GM19468 (cell line): ENCODE measurements around the gene DPP4.

Experiments
- ATAC-seq: cut with Tn5 transposase; IDR thresholded peaks from one replicate; pipeline ENCODE4 v1.9.1; 2021; ENCODE audit warnings: mild to moderate bottlenecking, moderate library complexity, moderate number of reproducible peaks; ENCODE audit not compliant: unreplicated experiment; ENCODE audit errors: extremely low read depth

Gene DPP4

GRCh38 chr2:162025121-162025911, 48.7 kb downstream of the DPP4 start:
- ATAC-seq, result no peak

- no peak for ATAC-seq
Observed at GRCh38 chr2:162022290-162022945, 51.6 kb downstream of the DPP4 start.

GRCh38 chr2:162021516-162022058, 52.4 kb downstream of the DPP4 start:
- ATAC-seq, result no peak

DNA sequence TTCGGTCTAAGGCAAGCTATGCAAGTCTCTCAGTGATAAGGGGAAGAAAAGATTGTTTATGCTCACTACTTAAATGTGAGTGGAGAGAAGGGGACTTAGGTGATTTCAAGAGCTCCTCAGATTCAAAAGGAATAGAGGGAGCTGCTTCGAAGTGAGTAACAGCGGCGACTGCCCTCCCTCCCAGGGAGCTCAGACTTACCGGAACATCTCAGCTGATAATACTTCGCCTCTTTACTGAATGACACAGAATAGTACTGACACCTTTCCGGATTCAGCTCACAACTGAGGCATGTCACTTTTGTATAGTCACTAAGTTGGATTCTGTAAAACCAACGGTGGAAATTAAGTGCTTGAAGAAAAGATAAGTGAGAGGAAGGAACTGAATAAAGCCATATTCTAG, 55.5 kb downstream of the DPP4 start:
- no peak for ATAC-seq

DNA sequence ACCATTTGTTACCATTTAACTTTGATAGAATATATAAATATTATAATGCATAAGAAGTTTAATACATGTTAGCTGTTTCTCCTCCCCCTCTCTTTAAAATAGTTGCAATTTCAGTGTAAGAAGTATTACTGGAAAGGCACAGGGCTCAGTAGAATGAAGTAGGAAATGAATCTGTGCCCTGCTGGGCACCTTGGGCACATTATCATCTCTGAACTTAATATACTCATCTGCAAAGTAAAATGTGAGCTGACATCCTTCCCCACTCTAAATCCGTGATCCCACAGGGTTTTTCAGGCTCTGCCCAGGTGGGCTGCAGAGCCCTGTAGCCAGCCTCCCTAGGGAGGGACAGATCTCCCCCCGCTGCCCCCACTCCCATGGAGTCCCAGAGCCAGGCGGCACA, 56.8 kb downstream of the DPP4 start:
- ATAC-seq, result no peak

- no peak for ATAC-seq
Observed at GRCh38 chr2:162016080-162016479, 57.9 kb downstream of the DPP4 start.

DNA sequence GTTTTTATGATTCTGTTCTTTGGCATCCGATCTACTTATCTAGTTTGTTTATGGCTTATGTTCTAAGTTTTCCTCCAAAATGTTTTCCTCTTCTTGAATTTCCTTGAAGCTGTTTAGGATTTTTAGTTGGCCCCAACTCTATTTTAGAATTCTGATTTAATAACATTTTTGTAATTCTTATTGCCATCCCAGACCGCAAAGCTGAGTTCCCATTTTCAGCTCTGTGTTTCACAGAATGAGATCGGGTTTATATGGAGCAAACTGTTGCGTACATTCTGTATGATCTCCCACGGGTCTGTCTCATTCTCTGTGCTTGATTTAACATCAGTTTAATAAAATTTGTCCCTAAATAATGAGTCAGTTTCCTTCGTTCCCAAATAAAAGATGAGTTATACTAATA, 59.3 kb downstream of the DPP4 start:
- ATAC-seq, result no peak

GRCh38 chr2:162013514-162014475, 60.2 kb downstream of the DPP4 start:
- ATAC-seq, result no peak

GRCh38 chr2:162012565-162013058, 61.4 kb downstream of the DPP4 start:
- ATAC-seq, result no peak

DNA sequence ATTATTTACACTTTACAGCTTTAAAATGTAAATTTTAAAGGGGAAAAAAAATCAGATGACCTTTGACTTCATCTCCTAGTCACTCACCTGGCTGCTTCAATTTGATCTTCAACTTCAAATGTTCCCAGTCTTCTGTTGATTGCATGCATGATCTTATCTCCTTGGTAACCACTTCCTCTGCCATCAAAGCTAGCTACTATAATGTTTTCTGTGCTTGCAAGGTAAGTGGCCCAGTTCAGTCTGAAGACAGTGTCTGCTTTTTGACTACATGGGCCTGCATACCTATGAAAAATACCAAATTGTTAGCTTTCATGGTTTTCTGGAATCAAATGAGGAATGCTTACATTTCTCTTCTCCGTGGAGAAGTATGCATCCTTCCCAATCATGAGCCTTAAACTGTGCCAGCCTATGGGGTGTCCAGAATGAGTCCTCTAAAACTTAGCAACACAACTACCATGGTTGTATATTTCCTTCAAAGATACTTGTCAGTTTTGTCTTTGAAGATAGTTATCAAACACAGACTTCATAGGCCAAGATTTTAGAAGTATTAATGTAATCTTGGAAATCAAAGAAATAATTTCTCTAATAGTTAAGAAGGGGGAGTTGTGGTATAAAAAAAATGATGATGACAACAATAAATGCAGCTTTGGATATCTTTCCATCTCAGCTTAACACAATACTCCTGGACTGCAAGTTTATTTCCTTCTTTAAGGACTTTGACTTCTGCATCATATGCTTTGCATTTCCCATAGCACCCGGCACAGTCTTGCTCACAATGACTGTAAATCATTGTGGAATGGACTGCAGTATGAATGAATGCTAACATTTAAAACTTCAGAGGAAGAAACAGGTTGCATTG, 62.1 kb downstream of the DPP4 start:
- ATAC-seq, result no peak

GRCh38 chr2:162009543-162009942, 64.5 kb downstream of the DPP4 start:
- ATAC-seq, result no peak

- ATAC-seq, result no peak
Observed at GRCh38 chr2:162007447-162008040, 66.5 kb downstream of the DPP4 start.

DNA sequence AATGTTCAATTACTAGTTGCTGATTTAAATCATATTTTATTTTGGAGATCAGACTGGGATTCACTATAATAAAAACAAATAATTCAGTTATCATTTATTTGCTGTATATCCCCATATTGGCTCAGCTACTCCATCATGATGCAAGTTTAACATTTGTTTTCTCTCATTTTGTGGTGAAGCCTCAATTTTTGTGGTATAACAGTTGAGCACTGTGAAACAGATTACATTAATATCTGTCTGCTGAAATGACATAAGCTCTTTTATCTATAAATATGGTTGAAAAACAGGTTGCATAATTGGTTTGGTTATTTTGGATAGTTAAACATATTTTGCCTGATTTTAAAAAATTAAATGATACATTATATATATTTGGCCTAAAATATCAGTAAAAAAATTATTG, 67.7 kb downstream of the DPP4 start:
- ATAC-seq, result no peak

GRCh38 chr2:162004031-162004430, 70.0 kb downstream of the DPP4 start:
- ATAC-seq, result no peak

DNA sequence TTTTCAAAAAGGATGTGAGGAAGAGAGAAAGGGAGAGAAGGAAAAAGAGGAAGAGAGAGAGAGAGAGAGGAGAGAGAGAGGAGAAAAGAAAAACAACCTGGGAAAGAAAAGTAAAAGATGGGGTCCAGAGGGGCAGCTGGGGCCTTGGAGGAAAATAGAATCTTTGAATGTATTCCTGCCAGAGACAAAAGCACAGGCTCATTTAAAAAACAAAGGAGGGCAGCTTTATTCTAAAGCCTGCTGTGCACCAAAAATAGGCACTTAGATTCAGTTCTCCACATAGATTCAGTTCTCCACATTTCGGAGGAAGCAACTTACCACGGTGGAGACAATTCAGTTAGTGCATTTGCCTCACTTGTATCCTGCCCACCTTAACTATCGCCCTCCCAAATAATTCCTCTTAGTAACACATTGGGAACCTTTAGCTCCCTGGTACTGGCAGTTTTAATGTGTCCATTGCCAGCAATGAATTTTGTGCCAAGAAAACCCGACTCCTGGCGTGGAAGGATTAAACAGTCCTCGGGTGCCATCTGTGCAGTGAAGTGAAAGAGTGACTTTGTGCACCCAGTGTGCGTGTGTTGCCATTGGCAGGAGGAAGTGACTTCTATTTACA, 71.3 kb downstream of the DPP4 start:
- ATAC-seq, result no peak

- no peak for ATAC-seq
Observed at GRCh38 chr2:162000431-162000830, 73.6 kb downstream of the DPP4 start.

- ATAC-seq, result no peak
Observed at GRCh38 chr2:161999321-161999720, 74.7 kb downstream of the DPP4 start.

- no peak for ATAC-seq
Observed at GRCh38 chr2:161998857-161999256, 75.2 kb downstream of the DPP4 start.
